AG04449 (cell line): ENCODE data around the gene UBXN2A.
"Not testable (repeated sequence)": the region's sequence is repeated elsewhere in the genome, so short reads cannot be mapped to it uniquely, and the experiment has no call there.

Experiments used
- CTCF ChIA-PET: fragments of 350-600 bp; formaldehyde crosslinking; extraction: SDS; loops from one replicate; lab custom pipeline; 2021; ENCODE audit warnings: antibody characterized with exemption; lab: Yijun Ruan, JAX
- POLR2A ChIA-PET: fragments of 400-600, 350-600 bp; formaldehyde crosslinking; extraction: SDS; loops from one replicate; lab custom pipeline; 2020; ENCODE audit warnings: antibody characterized with exemption, inconsistent platforms; lab: Yijun Ruan, JAX
- DNase-seq: peaks from one replicate; pipeline ENCODE4 v3.0.0-alpha.2; 2010; ENCODE audit warnings: low read depth, low spot score
- H3K4me3 ChIP-seq: 2 replicates; pipeline ENCODE4 v1.5.1; 2011; ENCODE audit warnings: low read depth, mild to moderate bottlenecking, control low read depth, low read length
- CTCF ChIP-seq: IDR thresholded peaks from one replicate; pipeline ENCODE4 v1.5.1; 2011; ENCODE audit warnings: mild to moderate bottlenecking, moderate library complexity, low read length, control low read depth, inconsistent platforms; ENCODE audit not compliant: insufficient read depth; ENCODE audit errors: missing control alignments

The UBXN2A gene

GRCh38 chr2:24024996-24025663, 84.9 kb downstream of the UBXN2A start:
- POLR2A ChIA-PET: no interaction called here
- no peak for TF ChIP-seq CTCF
- H3K4me3 ChIP-seq: no peak overlapping the region
- CTCF ChIA-PET: interaction anchor here (1.2 to 1.7 kb wide), 2 partner anchors 8 to 10 kb away, joined by 4 to 5 read pairs; no protein-coding TSS in a partner anchor
- DNase-seq: no peak

GRCh38 chr2:24026233-24026632, 86.0 kb downstream of the UBXN2A start:
- DNase-seq: no peak
- H3K4me3 ChIP-seq: no peak overlapping the region
- CTCF ChIA-PET: no interaction called here
- no peak for TF ChIP-seq CTCF
- POLR2A ChIA-PET: no interaction called here

- CTCF ChIA-PET: no interaction called here
- TF ChIP-seq CTCF: no peak
- no peak for DNase-seq
- H3K4me3 ChIP-seq: no peak overlapping the region
- POLR2A ChIA-PET: interaction anchor here (0.7 kb wide), 1 partner anchor 9 kb away, joined by 3 read pairs; no protein-coding TSS in a partner anchor
Observed at GRCh38 chr2:24038786-24039499, 98.7 kb downstream of the UBXN2A start.

GRCh38 chr2:24040511-24040910, 100.2 kb downstream of the UBXN2A start:
- no peak overlapping the region for H3K4me3 ChIP-seq
- POLR2A ChIA-PET: no interaction called here
- CTCF ChIA-PET: no interaction called here
- no peak for TF ChIP-seq CTCF
- no peak for DNase-seq

- H3K4me3 ChIP-seq, DNase-seq, CTCF ChIA-PET, POLR2A ChIA-PET: not testable (repeated sequence)
Observed at GRCh38 chr2:24043133-24043532, 102.9 kb downstream of the UBXN2A start.

GRCh38 chr2:24045511-24046508, 105.5 kb downstream of the UBXN2A start:
- no peak for TF ChIP-seq CTCF
- peak overlapping the region; percentile 87 for H3K4me3 ChIP-seq
- ChIA-PET CTCF (interaction anchor here (2.4 kb wide), 1 partner anchor 38 kb away, joined by 13 read pairs; the partner anchor contains the start of gene TP53I3), POLR2A (no interaction called here)
- no peak for DNase-seq
